Fibroblast of the conjunctiva (primary cell): ENCODE results near the gene DNAJC30.

Source experiments
- DNase-seq: peaks from one replicate; pipeline ENCODE4 v3.0.0-alpha.2; 2010; ENCODE audit warnings: low read depth

The DNAJC30 gene

GRCh38 chr7:73647725-73648592 is 35.3 kb downstream of the DNAJC30 start:
- DNase-seq, result no peak

- DNase-seq, result no peak
Measured at GRCh38 chr7:73646785-73647724, 36.2 kb downstream of the DNAJC30 start.

- DNase-seq, result no peak
Measured at GRCh38 chr7:73645643-73646174, 37.5 kb downstream of the DNAJC30 start.

GRCh38 chr7:73644688-73645286 is 38.5 kb downstream of the DNAJC30 start:
- DNase-seq, result no peak

- DNase-seq, result no peak
Measured at GRCh38 chr7:73642834-73643233, 40.4 kb downstream of the DNAJC30 start.

GRCh38 chr7:73638911-73639310 is 44.3 kb downstream of the DNAJC30 start:
- no peak for DNase-seq

- DNase-seq, result no peak
Measured at GRCh38 chr7:73635428-73636200, 47.6 kb downstream of the DNAJC30 start.

- no peak for DNase-seq
Measured at GRCh38 chr7:73633844-73634243, 49.4 kb downstream of the DNAJC30 start.

GRCh38 chr7:73633323-73633722 is 49.9 kb downstream of the DNAJC30 start:
- DNase-seq, result no peak

GRCh38 chr7:73631558-73631957 is 51.7 kb downstream of the DNAJC30 start:
- no peak for DNase-seq
